GM12801 (cell line): Measurements from ENCODE around the gene LCOR.

Source experiments
- CTCF ChIP-seq: IDR thresholded peaks from one replicate; pipeline ENCODE4 v1.5.1; 2011; ENCODE audit warnings: control low read depth; ENCODE audit not compliant: insufficient read length; ENCODE audit errors: extremely low read depth

The LCOR gene

GRCh38 chr10:96902117-96902516, 70.0 kb downstream of the LCOR start:
- no peak for TF ChIP-seq CTCF

GRCh38 chr10:96902731-96903358, 70.7 kb downstream of the LCOR start:
- no peak for TF ChIP-seq CTCF

- TF ChIP-seq CTCF, result no peak
Measured at GRCh38 chr10:96904648-96905047, 72.5 kb downstream of the LCOR start.

GRCh38 chr10:96906864-96907263, 74.8 kb downstream of the LCOR start:
- no peak for TF ChIP-seq CTCF

- TF ChIP-seq CTCF, result no peak
Measured at GRCh38 chr10:96910488-96911395, 78.6 kb downstream of the LCOR start.

GRCh38 chr10:96912405-96912804, 80.3 kb downstream of the LCOR start:
- TF ChIP-seq CTCF, result no peak

GRCh38 chr10:96913906-96914305, 81.8 kb downstream of the LCOR start:
- TF ChIP-seq CTCF, result no peak
